ENCODE results near the gene GPC1. TPM values are rescaled to one million over a fixed set of nuclear protein-coding genes. Genes with fewer than 3 reads are reported as not detected.

The GPC1 gene
- total and polyA plus RNA-seq, 2 experiments from 2014 or later = 9.0 to 46.2 TPM

GRCh38 chr2:240419271-240419670 is 16.2 kb upstream of the GPC1 start:
- Histone ChIP-seq H3K4me1 (ENCODE audit: insufficient read depth) (no peaks in the 10 kb centered on the region), H3K4me3 (no peak overlapping the region), H3K9me2 (ENCODE audit: insufficient read depth) (no peaks in the 10 kb centered on the region), H4K20me1 (replicated peaks; ENCODE audit: insufficient read depth) (no peaks in the 10 kb centered on the region), H2AFZ (no peak overlapping the region), H3K27me3 (ENCODE audit: insufficient read depth) (no peaks in the 10 kb centered on the region), H3K36me3 (ENCODE audit: insufficient read depth) (no peaks in the 10 kb centered on the region), H3F3A (replicated peaks; ENCODE audit: low read depth) (no peaks in the 10 kb centered on the region), H3K4me2 (no peak overlapping the region), H3K27ac (ENCODE audit: low read depth) (no peak overlapping the region), H3K79me2 (replicated peaks; ENCODE audit: insufficient read depth) (no peaks in the 10 kb centered on the region)
- H3K4me3 Mint-ChIP-seq = no peak overlapping the region
- H3K36me3 Mint-ChIP-seq (ENCODE audit: low read depth) = peaks cover 10% of the 10 kb centered on the region; the same call in 1 of the 3 replicates
- DNase-seq (ENCODE audit: low spot score) = no peak
- no peak for ATAC-seq
- H3K27ac Mint-ChIP-seq = no peak overlapping the region
- no peaks in the 10 kb centered on the region for H3K27me3 Mint-ChIP-seq (ENCODE audit: insufficient read depth, low read depth, poor library complexity)
- H3K4me1 Mint-ChIP-seq = no peaks in the 10 kb centered on the region
- peaks cover 47% of the 10 kb centered on the region for H3K9me3 Mint-ChIP-seq
- TF ChIP-seq POLR2AphosphoS5 (IDR thresholded peaks at IDR 0.05; ENCODE audit: low read depth) = no peak
- no peak for TF ChIP-seq EZH2 (IDR thresholded peaks at IDR 0.05; ENCODE audit: low read depth, unreplicated experiment)

- H3K36me3 Mint-ChIP-seq (ENCODE audit: low read depth) = peaks cover 13% of the 10 kb centered on the region; the same call in 1 of the 3 replicates
- H4K20me1 ChIP-seq (replicated peaks; ENCODE audit: insufficient read depth) = no peaks in the 10 kb centered on the region
- no peaks in the 10 kb centered on the region for H3K4me1 Mint-ChIP-seq
- H3K9me3 Mint-ChIP-seq = peaks cover 50% of the 10 kb centered on the region
- no peaks in the 10 kb centered on the region for H3K27me3 Mint-ChIP-seq (ENCODE audit: insufficient read depth, low read depth, poor library complexity)
- H3K79me2 ChIP-seq (replicated peaks; ENCODE audit: insufficient read depth) = no peaks in the 10 kb centered on the region
- H3K4me3 ChIP-seq = no peak overlapping the region
- no peak overlapping the region for H3K27ac ChIP-seq (ENCODE audit: low read depth)
- no peaks in the 10 kb centered on the region for H3F3A ChIP-seq (replicated peaks; ENCODE audit: low read depth)
- H3K27me3 ChIP-seq (ENCODE audit: insufficient read depth) = no peaks in the 10 kb centered on the region
- H3K4me1 ChIP-seq (ENCODE audit: insufficient read depth) = no peaks in the 10 kb centered on the region
- H3K36me3 ChIP-seq (ENCODE audit: insufficient read depth) = no peaks in the 10 kb centered on the region
- DNase-seq (ENCODE audit: low spot score) (no peak), ATAC-seq (no peak)
- H3K4me2 ChIP-seq = no peak overlapping the region
- no peak overlapping the region for H2AFZ ChIP-seq
- no peak overlapping the region for H3K4me3 Mint-ChIP-seq
- no peak overlapping the region for H3K27ac Mint-ChIP-seq
- H3K9me2 ChIP-seq (ENCODE audit: insufficient read depth) = no peaks in the 10 kb centered on the region
- TF ChIP-seq ZNF462 (CRISPR knock-in tag; IDR thresholded peaks at IDR 0.05) (no peak), ZNF114 (CRISPR knock-in tag; IDR thresholded peaks at IDR 0.05) (no peak), POLR2AphosphoS5 (IDR thresholded peaks at IDR 0.05; ENCODE audit: low read depth) (no peak), EZH2 (IDR thresholded peaks at IDR 0.05; ENCODE audit: low read depth, unreplicated experiment) (no peak), EZH2phosphoT487 (IDR thresholded peaks at IDR 0.05; ENCODE audit: unreplicated experiment) (no peak), ZNF331 (CRISPR knock-in tag; IDR thresholded peaks at IDR 0.05; ENCODE audit: low read depth) (no peak), ETS1 (IDR thresholded peaks at IDR 0.05) (no peak), STAT1 (IDR thresholded peaks at IDR 0.05; ENCODE audit: unreplicated experiment) (no peak), JUNB (IDR thresholded peaks at IDR 0.05; ENCODE audit: unreplicated experiment) (no peak), CREB1 (CRISPR knock-in tag; IDR thresholded peaks at IDR 0.05; ENCODE audit: low read depth) (no peak)
- TF ChIP-seq, protein P1, sequence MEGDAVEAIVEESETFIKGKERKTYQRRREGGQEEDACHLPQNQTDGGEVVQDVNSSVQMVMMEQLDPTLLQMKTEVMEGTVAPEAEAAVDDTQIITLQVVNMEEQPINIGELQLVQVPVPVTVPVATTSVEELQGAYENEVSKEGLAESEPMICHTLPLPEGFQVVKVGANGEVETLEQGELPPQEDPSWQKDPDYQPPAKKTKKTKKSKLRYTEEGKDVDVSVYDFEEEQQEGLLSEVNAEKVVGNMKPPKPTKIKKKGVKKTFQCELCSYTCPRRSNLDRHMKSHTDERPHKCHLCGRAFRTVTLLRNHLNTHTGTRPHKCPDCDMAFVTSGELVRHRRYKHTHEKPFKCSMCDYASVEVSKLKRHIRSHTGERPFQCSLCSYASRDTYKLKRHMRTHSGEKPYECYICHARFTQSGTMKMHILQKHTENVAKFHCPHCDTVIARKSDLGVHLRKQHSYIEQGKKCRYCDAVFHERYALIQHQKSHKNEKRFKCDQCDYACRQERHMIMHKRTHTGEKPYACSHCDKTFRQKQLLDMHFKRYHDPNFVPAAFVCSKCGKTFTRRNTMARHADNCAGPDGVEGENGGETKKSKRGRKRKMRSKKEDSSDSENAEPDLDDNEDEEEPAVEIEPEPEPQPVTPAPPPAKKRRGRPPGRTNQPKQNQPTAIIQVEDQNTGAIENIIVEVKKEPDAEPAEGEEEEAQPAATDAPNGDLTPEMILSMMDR (conservative IDR thresholded peaks at IDR 0.05; ENCODE audit: low read depth in 2 of 2) = no peak
These were observed 15.7 kb upstream of the GPC1 start for GRCh38 chr2:240419723-240420122.
